OCI-LY1 (cell line): ENCODE data around the gene KLHL2.

Experiments used
- H2AFZ ChIP-seq: fragments of 200-600 bp; sonication (generic), shearing (Covaris generic); 2 replicates; pipeline ENCODE4 v1.6.0; 2014; ENCODE audit warnings: antibody characterized with exemption, mild to moderate bottlenecking, low read length
- H3F3A ChIP-seq: fragments of 200-600 bp; sonication (generic), shearing (Covaris generic); 2 replicates; pipeline ENCODE4 v1.6.0; 2014; ENCODE audit warnings: mild to moderate bottlenecking, antibody characterized with exemption, low read length, moderate library complexity; ENCODE audit not compliant: insufficient read depth
- H3K27ac ChIP-seq: fragments of 200-600 bp; sonication (generic); 2 replicates; pipeline ENCODE4 v1.5.1; 2014; ENCODE audit warnings: low read length, mixed run types, mild to moderate bottlenecking, low read depth; ENCODE audit not compliant: poor library complexity, severe bottlenecking
- H3K27me3 ChIP-seq: fragments of 200-600 bp; sonication (generic); 2 replicates; pipeline ENCODE4 v1.6.0; 2014; ENCODE audit warnings: antibody characterized with exemption, mild to moderate bottlenecking, low read length, moderate library complexity; ENCODE audit not compliant: insufficient read depth
- H3K36me3 ChIP-seq: fragments of 200-600 bp; sonication (generic); 2 replicates; pipeline ENCODE4 v1.6.1; 2014; ENCODE audit warnings: mild to moderate bottlenecking, antibody characterized with exemption, low read length, moderate library complexity, mixed read lengths; ENCODE audit not compliant: insufficient read depth
- H3K4me1 ChIP-seq: fragments of 200-600 bp; sonication (generic); 2 replicates; pipeline ENCODE4 v1.5.1; 2014; ENCODE audit warnings: mild to moderate bottlenecking, low read length, moderate library complexity; ENCODE audit not compliant: insufficient read depth, severe bottlenecking
- H3K4me2 ChIP-seq: fragments of 200-600 bp; sonication (generic), shearing (Covaris generic); 2 replicates; pipeline ENCODE4 v1.6.1; 2014; ENCODE audit warnings: low read length
- H3K4me3 ChIP-seq: fragments of 200-600 bp; sonication (generic); 2 replicates; pipeline ENCODE4 v1.5.1; 2014; ENCODE audit warnings: low read length, low read depth, mild to moderate bottlenecking, mixed read lengths; ENCODE audit not compliant: poor library complexity, severe bottlenecking
- H3K79me2 ChIP-seq: fragments of 200-600 bp; shearing (Covaris generic); 2 replicates; pipeline ENCODE4 v1.6.1; 2016; ENCODE audit warnings: mixed run types, low read length, mixed read lengths; ENCODE audit not compliant: insufficient read depth
- H3K9ac ChIP-seq: fragments of 200-600 bp; sonication (generic), shearing (Covaris generic); 2 replicates; pipeline ENCODE4 v1.6.1; 2014; ENCODE audit warnings: mild to moderate bottlenecking, low read length, mixed read lengths
- H3K9me2 ChIP-seq: fragments of 200-600 bp; sonication (generic), shearing (Covaris generic); 2 replicates; pipeline ENCODE4 v1.6.1; 2014; ENCODE audit warnings: low read depth, mild to moderate bottlenecking, low read length, mixed read lengths
- H3K9me3 ChIP-seq: fragments of 200-600 bp; shearing (Covaris generic); 2 replicates; pipeline ENCODE4 v1.6.1; 2014; ENCODE audit warnings: low read length, mixed read lengths
- H4K20me1 ChIP-seq: fragments of 200-600 bp; sonication (generic), shearing (Covaris generic); 2 replicates; pipeline ENCODE4 v1.6.0; 2016; ENCODE audit warnings: mild to moderate bottlenecking, low read length; ENCODE audit not compliant: insufficient read depth
- CTCF ChIP-seq: fragments of 200-600 bp; sonication (generic), shearing (Covaris generic); IDR thresholded peaks from 2 replicates; pipeline ENCODE4 v1.5.1; 2017; ENCODE audit warnings: mild to moderate bottlenecking, antibody characterized with exemption, low read length, moderate library complexity, mixed read lengths
- EZH2 ChIP-seq: fragments of 200-600 bp; sonication (generic), shearing (Covaris generic); IDR thresholded peaks from 2 replicates; pipeline ENCODE4 v1.8.0; 2017; ENCODE audit warnings: borderline replicate concordance, mixed run types, mild to moderate bottlenecking, antibody characterized with exemption, low read length, moderate library complexity, mixed read lengths

Gene KLHL2

GRCh38 chr4:165198329-165198728, 9.0 kb upstream of the KLHL2 start:
- no peak for TF ChIP-seq EZH2
- TF ChIP-seq CTCF = no peak
- H3K9me3 ChIP-seq = no peaks in the 10 kb centered on the region
- H3K4me1 ChIP-seq = no peaks in the 10 kb centered on the region
- no peak overlapping the region for H3K4me2 ChIP-seq
- H3K9ac ChIP-seq = no peak overlapping the region
- H3K27me3 ChIP-seq = no peaks in the 10 kb centered on the region
- no peaks in the 10 kb centered on the region for H4K20me1 ChIP-seq
- no peaks in the 10 kb centered on the region for H3F3A ChIP-seq
- H3K27ac ChIP-seq = no peak overlapping the region
- H3K4me3 ChIP-seq = no peak overlapping the region
- H2AFZ ChIP-seq = no peak overlapping the region
- no peaks in the 10 kb centered on the region for H3K9me2 ChIP-seq
- H3K79me2 ChIP-seq = no peaks in the 10 kb centered on the region
- no peaks in the 10 kb centered on the region for H3K36me3 ChIP-seq

GRCh38 chr4:165199286-165199685, 8.1 kb upstream of the KLHL2 start:
- Histone ChIP-seq H3K4me2 (no peak overlapping the region), H3K9ac (no peak overlapping the region), H3K9me3 (no peaks in the 10 kb centered on the region), H3F3A (no peaks in the 10 kb centered on the region), H3K4me1 (no peaks in the 10 kb centered on the region), H3K9me2 (no peaks in the 10 kb centered on the region), H3K27ac (no peak overlapping the region), H3K36me3 (no peaks in the 10 kb centered on the region), H2AFZ (no peak overlapping the region), H3K79me2 (no peaks in the 10 kb centered on the region), H4K20me1 (no peaks in the 10 kb centered on the region), H3K27me3 (no peaks in the 10 kb centered on the region), H3K4me3 (no peak overlapping the region)
- no peak for TF ChIP-seq CTCF
- TF ChIP-seq EZH2 = no peak

GRCh38 chr4:165199722-165200121, 7.6 kb upstream of the KLHL2 start:
- TF ChIP-seq EZH2 (no peak), CTCF (no peak)
- Histone ChIP-seq H3K4me2 (no peak overlapping the region), H3K9me3 (no peaks in the 10 kb centered on the region), H3K27ac (no peak overlapping the region), H2AFZ (no peak overlapping the region), H3K27me3 (no peaks in the 10 kb centered on the region), H3K4me1 (no peaks in the 10 kb centered on the region), H3K36me3 (no peaks in the 10 kb centered on the region), H3K9ac (no peak overlapping the region), H4K20me1 (no peaks in the 10 kb centered on the region), H3F3A (no peaks in the 10 kb centered on the region), H3K79me2 (no peaks in the 10 kb centered on the region), H3K9me2 (no peaks in the 10 kb centered on the region), H3K4me3 (no peak overlapping the region)
